ENCODE measurements around the gene CNOT6. TPM values are rescaled to one million over a fixed set of nuclear protein-coding genes. Genes with fewer than 3 reads are reported as not detected.
"Not testable (repeated sequence)": the region's sequence is repeated elsewhere in the genome, so short reads cannot be mapped to it uniquely, and the experiment has no call there.

CNOT6 gene
- total RNA-seq, 6 donors from 2014 or later: 9.7 to 27.8 (median 18.2) TPM

GRCh38 chr5:180464603-180464970 is 29.6 kb upstream of the CNOT6 start:
- Histone ChIP-seq H3K4me3 (no peak overlapping the region), H3K27ac (no peak overlapping the region), H3K4me1 (peaks cover 0 to 18% (median 8%) of the 10 kb centered on the region in 4 donors), H3K27me3 (no peaks in the 10 kb centered on the region), H3K36me3 (no peaks in the 10 kb centered on the region), H3K9me3 (no peaks in the 10 kb centered on the region)
- no peak for ATAC-seq (ENCODE audit: low FRiP score in 2 of 2)
- DNase-seq: no peak
- no peak for TF ChIP-seq CTCF (IDR thresholded peaks at IDR 0.05)
- no peak for TF ChIP-seq POLR2AphosphoS5 (IDR thresholded peaks at IDR 0.05)
- TF ChIP-seq EP300 (IDR thresholded peaks at IDR 0.05): no peak
- TF ChIP-seq POLR2A (IDR thresholded peaks at IDR 0.05): no peak
- 48 to 49% methylated on average over 2 to 5 of the region's 5 CpGs for WGBS, 2 donors

- H3K27ac ChIP-seq; H3K36me3 ChIP-seq; DNase-seq; ATAC-seq (ENCODE audit: low FRiP score in 2 of 2); H3K27me3 ChIP-seq; H3K9me3 ChIP-seq; H3K4me3 ChIP-seq: not testable (repeated sequence)
- H3K4me1 ChIP-seq: peaks cover 0 to 18% (median 8%) of the 10 kb centered on the region in 4 donors
- WGBS, 2 donors: 95 to 97% methylated on average over 4 of the region's 4 CpGs
These were observed 29.1 kb upstream of the CNOT6 start for GRCh38 chr5:180465052-180465451.

GRCh38 chr5:180466316-180466715 is 27.9 kb upstream of the CNOT6 start:
- Histone ChIP-seq H3K4me3 (no peak overlapping the region), H3K9me3 (no peaks in the 10 kb centered on the region), H3K27ac (no peak overlapping the region), H3K4me1 (peaks cover 5 to 26% (median 14%) of the 10 kb centered on the region in 4 donors), H3K27me3 (no peaks in the 10 kb centered on the region), H3K36me3 (no peaks in the 10 kb centered on the region)
- WGBS, 2 donors: 90 to 91% methylated on average over 13 to 15 of the region's 15 CpGs
- TF ChIP-seq POLR2AphosphoS5 (IDR thresholded peaks at IDR 0.05): no peak
- no peak for TF ChIP-seq POLR2A (IDR thresholded peaks at IDR 0.05)
- TF ChIP-seq CTCF (IDR thresholded peaks at IDR 0.05): no peak
- TF ChIP-seq EP300 (IDR thresholded peaks at IDR 0.05): no peak
- DNase-seq: peak in 1 of 2 donors; percentile 78
- no peak for ATAC-seq (ENCODE audit: low FRiP score in 2 of 2)

GRCh38 chr5:180467028-180467975 is 26.9 kb upstream of the CNOT6 start:
- WGBS, 2 donors: 49 to 52% methylated on average over 18 to 22 of the region's 22 CpGs
- Histone ChIP-seq H3K4me3 (peak overlapping the region in 3 of 4 donors; percentile 19 to 37 (median 30)), H3K27ac (peak overlapping the region; percentile 62 to 75 (median 72)), H3K27me3 (no peaks in the 10 kb centered on the region), H3K4me1 (peaks cover 5 to 29% (median 17%) of the 10 kb centered on the region in 4 donors), H3K36me3 (no peaks in the 10 kb centered on the region), H3K9me3 (no peaks in the 10 kb centered on the region)
- ATAC-seq (ENCODE audit: low FRiP score in 2 of 2) (peak; percentile 75 to 78), DNase-seq (peak; percentile 88 to 89)
- TF ChIP-seq POLR2A (IDR thresholded peaks at IDR 0.05): peak in 1 of 4 donors; percentile 7
- peak in 1 of 4 donors; percentile 49 for TF ChIP-seq EP300 (IDR thresholded peaks at IDR 0.05)
- TF ChIP-seq CTCF (IDR thresholded peaks at IDR 0.05): no peak
- TF ChIP-seq POLR2AphosphoS5 (IDR thresholded peaks at IDR 0.05): peak in 1 of 2 donors; percentile 35

GRCh38 chr5:180467989-180468731 is 26.0 kb upstream of the CNOT6 start:
- Histone ChIP-seq H3K27me3 (no peaks in the 10 kb centered on the region), H3K27ac (peak overlapping the region in 2 of 4 donors; percentile 73 to 75), H3K36me3 (no peaks in the 10 kb centered on the region), H3K4me3 (peak overlapping the region in 2 of 4 donors; percentile 30 to 37), H3K4me1 (peaks cover 5 to 29% (median 17%) of the 10 kb centered on the region in 4 donors), H3K9me3 (no peaks in the 10 kb centered on the region)
- 78 to 86% methylated on average over 18 of the region's 18 CpGs for WGBS, 2 donors
- peak in 1 of 2 donors; percentile 13 for ATAC-seq (ENCODE audit: low FRiP score in 2 of 2)
- TF ChIP-seq CTCF (IDR thresholded peaks at IDR 0.05) (no peak), POLR2A (IDR thresholded peaks at IDR 0.05) (no peak), POLR2AphosphoS5 (IDR thresholded peaks at IDR 0.05) (no peak), EP300 (IDR thresholded peaks at IDR 0.05) (no peak)
- DNase-seq: no peak

All from upper lobe of left lung (tissue), 6 donors.